ENCODE data around the gene GCFC2.
A peak's percentile ranks its signal among the peaks of the same experiment; 100 is the strongest.
"Not testable (repeated sequence)": the region's sequence is repeated elsewhere in the genome, so short reads cannot be mapped to it uniquely, and the experiment has no call there.

The GCFC2 gene

DNA sequence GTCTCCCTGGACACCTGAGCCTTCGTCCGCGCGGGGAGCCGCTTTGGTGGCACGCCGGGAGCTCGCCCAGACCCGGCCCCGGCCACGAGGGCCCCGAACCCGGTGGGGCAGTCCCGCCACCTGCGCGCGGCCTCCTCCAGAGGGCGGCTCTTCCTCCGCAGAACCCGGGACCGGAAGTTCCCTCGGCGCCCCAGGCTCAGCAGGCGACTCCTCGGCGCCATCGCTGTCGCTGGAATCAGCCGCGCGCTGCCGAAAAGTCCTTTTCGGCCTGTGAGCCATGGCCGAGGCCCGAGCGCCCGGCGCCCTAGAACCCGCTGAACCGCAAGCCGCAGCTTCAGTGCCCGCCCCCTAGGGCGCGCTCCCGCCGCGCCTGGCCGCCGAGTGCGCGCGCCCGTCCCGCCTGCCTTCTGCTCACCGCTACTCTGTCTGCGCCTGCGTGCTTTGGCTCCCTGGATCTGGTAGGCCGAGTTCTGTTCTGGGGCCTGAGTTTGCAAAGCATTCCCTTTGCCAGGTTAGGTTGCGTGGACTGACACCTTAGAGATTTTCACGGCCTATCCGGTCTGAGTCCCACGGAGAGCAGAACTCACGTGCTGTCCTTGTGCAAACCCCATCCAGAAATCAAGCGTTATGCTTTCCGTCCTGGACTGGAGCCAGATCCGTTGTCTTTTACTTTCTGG, at the start of gene GCFC2:
GCFC2 (minus strand) TSS at position 339 of the 677 bp plus-strand sequence; CDS start at position 279, 60 bp downstream.
- DNase-seq (ENCODE audit: extremely low read depth in 1 of 2, low read depth in 1 of 2) = peak; percentile 76 to 77

DNA sequence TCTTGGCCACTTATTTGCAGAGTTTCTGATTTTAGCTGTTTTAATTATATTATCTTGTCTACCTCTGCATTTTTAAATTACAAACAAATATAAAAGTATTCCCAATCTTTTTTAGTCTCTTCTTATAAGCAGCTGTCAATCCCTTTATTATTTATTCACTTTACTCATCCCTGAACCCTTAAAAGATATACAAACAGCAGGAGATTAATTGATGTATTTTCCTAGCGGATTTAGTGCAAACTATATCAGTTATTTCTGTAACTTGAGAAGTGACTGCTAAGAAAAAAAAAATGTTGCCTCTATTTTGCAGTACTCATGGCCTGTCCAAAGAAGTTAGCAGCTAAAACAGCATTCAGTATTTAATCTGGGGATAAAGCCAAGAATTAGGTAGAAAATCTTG, 42.1 kb upstream of the GCFC2 start:
- DNase-seq (ENCODE audit: extremely low read depth in 1 of 2, low read depth in 1 of 2) = no peak

DNA sequence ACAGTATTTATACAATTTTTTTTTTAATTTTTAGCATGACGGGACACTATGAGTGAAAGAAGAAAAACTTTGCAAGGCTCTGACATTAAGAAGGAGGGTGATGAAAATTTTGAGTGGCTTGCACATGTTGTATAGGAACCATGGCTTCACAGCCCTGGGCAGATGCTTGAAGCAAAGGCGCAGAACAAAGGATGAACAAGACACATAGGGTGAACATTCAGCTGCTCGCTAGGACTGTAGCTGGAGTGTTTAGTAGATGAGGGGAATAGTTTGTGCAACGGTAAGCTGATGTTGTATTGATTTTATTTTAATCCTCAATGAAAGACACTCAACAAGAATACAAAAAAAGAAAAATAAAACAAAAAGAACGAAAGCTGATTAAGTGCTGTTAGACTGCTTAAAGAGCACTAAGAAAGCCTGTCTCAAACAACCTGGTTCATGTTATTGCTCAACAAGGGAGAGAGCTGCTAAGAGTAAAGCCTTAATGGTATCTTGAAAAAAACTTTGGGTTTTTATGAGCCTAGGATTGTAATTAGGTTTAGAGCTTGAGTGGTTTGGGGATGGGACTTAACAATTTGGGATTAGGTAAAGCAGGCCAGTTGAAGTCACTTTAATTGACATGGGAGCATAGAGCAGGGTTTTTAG, 41.2 kb upstream of the GCFC2 start:
- DNase-seq (ENCODE audit: extremely low read depth in 1 of 2, low read depth in 1 of 2) = no peak

DNA sequence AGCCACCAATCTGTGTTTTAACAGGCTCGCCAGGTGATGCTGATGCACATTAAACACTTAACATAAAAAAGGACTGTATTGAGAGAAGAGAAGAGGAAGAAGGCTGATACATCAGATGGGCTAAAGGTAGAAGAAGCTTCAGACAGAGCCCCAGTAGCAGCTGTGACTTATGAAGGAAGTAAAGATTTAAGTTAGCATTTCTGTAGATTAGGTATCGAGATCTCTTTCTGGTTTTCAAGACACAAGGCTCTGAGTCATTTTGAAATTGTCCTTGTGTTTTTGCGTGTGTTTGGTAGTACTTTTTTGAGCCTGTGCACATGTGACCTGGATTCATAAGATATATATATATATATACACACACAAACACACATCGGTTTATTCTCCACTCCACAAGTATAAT, 40.6 kb upstream of the GCFC2 start:
- DNase-seq (ENCODE audit: extremely low read depth in 1 of 2, low read depth in 1 of 2) = no peak

DNA sequence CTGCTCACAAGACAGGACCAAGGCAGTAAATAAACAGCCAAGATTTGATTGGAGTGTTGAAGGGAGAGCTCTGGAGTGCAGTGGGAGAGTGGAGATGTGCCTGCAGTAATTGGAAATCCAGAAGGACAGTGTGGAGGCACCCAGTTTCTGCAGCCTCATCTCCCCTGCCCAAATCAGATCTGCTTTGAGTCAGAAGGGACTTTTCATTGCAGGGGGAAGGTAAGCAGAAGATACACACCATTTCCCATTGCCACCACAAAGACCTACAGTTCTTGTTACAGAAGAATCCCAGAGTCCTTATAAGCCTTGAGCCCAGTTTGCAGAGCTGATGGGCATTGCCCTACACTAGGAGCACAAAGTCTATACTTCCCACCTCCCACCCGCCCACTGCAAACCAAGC, 27.2 kb upstream of the GCFC2 start:
- no peak for DNase-seq (ENCODE audit: extremely low read depth in 1 of 2, low read depth in 1 of 2)

DNA sequence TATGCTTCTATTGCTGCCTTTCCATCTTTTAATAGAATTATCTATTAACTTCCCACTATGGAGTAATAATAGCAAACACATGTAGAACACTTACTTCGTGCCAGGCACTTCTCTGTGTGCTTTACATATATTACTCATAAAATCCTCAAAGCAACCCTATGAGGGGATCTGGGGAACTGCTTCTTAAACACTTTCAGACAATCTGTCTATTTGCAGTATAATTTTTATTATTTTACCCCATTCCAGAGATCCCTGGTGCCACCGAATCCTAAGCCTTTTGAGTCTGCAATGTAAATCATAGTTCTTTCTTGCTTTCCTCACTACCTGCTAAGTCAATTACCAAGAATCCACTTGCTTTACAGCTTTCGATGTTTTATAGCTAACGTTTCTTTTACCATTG, 25.6 kb upstream of the GCFC2 start:
- DNase-seq (ENCODE audit: extremely low read depth in 1 of 2, low read depth in 1 of 2) = no peak

DNA sequence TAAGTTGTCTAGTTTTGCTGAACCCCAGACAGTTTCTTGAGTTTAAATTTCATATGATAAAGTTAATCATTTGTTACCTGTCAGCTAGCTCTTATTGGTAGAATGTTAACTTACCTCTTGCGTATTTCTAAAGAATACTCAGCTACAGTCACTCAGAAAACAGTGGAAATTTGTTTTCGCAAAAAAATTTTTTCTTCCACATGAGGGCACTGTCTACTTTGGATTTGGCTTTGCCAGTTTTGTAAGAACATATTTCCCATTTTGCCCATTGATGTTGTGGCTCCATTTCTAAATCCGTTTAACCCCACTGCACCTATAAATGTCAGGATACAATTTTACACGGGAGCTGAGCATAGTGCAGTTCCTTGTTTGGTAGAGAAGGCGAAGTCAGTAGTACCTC, 19.1 kb upstream of the GCFC2 start:
- no peak for DNase-seq (ENCODE audit: extremely low read depth in 1 of 2, low read depth in 1 of 2)

DNA sequence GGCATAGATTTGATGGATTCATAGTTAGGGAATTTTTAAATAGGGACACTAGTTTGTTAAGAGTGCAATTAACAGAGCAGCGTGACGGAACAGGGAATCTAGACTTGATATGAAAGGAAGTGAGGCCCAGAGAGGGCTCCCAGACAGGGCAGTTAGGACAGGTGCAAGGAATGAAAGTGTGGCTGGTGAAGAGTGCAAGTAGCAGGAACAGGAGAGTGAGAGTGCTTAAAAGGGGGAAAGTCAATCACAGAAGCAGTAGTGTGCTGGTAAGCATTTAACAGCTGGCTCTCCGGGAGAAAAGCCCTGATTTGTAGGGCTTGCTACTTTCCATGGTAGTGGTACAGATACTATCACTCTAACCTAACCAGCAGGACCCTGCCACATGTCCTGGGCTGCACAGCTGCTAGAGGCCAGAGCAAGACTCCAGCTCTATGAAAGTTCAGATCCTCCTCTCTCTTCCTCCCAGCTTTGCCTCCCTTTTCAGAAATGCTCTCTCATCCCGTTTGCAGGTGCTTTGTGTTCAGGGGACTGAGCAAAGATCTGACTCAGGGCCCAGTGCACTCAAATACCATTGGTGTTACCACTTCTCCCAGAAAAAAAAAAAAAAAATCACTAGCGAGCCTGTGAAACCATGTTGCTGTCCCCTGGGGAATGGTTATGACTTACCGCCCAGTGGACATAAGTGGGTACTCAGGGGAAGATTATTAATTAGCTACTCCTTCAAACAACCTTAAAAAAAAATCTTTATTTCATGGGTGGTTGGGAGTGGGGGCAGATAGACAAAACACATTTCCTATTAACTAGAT, 18.1 kb upstream of the GCFC2 start:
- no peak for DNase-seq (ENCODE audit: extremely low read depth in 1 of 2, low read depth in 1 of 2)

DNA sequence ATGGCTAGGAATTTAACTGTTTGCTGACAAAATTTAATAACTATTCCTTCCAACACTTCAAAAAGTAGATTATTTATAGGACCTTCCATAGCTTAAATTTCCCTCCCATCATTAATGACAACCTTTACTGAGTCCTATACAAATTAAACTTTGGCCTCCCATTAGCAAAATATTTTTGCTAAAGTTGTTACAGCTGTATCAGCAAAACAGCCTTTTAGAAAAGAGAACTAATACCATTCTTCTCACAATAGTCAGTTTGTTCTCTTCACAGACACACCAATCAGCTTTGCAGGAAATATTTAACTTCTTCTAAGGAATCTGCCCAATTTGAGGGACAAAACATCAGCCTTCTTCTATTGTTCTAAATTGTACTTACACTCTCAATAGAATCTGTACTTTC, 12.0 kb upstream of the GCFC2 start:
- DNase-seq (ENCODE audit: extremely low read depth in 1 of 2, low read depth in 1 of 2) = no peak

DNA sequence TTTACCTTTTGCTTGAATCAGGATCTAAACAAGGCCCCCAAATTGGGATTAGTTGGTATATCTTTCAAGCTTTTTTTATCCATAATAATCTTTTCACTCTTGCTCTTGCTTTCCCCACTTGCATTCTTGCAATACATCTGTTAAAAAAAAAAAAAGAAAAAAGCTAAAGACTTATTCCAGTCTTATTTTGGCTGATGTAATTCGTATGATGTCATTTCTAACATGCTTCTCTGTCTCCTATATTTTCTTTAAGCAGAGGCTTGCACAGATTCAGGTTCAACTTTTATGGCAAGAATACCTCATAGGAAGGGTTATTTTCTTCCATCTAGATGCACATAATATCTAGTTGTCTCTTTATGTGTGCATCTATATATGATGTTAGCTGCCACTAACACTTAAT, 9.8 kb upstream of the GCFC2 start:
- DNase-seq (ENCODE audit: extremely low read depth in 1 of 2, low read depth in 1 of 2) = no peak

DNA sequence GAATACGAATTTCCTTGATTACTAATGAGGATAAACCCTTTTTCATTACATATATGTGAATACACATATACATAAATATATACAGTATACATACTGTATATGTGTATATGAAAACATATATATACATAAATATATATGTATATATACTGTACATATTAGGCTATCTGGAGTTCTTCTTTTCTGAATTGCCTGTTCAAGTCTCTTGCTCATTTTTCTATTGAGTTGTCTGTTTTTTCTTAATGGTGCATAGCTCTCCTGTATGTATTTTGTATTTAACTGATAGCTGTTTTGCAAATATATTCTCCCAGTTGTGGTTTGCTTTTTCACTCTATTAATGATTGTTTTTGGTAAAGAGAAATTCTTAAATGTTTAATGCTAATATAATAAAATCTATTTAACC, 8.9 kb upstream of the GCFC2 start:
- DNase-seq (ENCODE audit: extremely low read depth in 1 of 2, low read depth in 1 of 2) = no peak

DNA sequence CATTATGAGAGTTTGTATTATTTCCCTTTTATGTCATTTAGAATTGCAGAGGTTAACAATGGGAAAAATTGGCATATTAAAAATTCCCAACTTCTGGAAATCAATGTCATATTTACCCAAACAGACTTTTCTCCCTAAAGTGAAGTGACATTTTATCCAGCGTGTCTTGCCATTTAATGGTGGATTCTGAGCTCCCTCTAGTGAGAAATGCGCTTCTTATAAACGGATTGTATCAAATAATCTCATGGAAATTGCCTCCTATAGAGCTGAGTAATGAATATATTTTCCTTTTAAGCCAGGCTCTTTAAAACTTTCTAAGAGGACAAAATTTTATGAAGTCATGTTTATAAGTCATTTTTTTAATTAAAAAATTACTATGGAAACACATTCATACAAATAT, 5.7 kb upstream of the GCFC2 start:
- no peak for DNase-seq (ENCODE audit: extremely low read depth in 1 of 2, low read depth in 1 of 2)

DNA sequence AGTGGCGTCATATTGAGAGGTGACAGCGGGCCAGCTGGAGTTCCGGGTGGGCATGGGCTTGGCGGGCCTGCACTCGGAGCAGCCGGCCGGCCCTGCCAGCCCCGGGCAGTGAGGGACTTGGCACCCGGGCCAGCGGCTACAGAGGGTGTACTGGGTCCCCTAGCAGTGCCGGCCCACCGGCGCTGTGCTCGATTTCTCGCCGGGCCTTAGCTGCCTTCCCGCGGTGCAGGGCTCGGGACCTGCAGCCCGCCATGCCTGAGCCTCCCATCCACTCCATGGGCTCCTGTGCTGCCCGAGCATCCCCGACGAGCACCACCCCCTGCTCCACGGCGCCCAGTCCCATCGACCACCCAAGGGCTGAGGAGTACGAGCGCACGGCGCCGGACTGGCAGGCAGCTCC, 875 bp upstream of the GCFC2 start:
- DNase-seq (ENCODE audit: extremely low read depth in 1 of 2, low read depth in 1 of 2) = not testable (repeated sequence)

DNA sequence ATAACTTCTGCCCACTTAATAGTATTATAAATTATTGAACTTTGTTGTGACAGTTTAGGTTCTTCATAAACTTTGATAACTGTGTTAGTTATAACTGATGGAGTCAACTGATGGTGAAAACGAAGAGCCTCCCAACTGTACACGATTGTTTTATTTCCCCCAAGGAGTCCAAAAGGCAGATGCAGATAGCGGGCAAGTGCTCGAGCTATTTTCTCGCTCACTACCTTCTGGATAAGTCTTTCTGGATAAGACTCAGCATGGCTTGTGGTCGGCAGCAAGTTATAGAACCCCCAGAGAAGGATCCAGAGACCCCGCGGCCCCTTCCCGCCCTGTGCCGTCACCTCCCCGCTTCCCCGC, 517 bp downstream of the GCFC2 start:
- DNase-seq (ENCODE audit: extremely low read depth in 1 of 2, low read depth in 1 of 2) = no peak

DNA sequence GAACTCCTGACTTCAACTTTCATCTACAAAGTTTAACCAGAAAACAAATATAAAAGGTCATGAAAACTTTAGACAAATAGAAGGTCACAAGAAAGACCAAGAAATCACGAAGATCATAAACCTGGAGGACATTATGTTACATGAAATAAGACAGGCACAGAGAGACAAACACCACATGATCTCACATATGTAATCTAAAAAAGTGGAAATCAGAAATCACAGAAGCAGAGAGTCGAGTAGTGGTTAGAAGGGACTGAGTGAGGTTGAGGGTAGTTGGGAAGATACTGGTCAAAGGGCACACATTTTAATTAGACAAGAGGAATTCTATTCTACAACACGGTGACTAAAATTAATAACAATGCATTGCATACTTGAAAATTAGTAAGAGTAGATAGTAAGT, 1.4 kb downstream of the GCFC2 start:
- DNase-seq (ENCODE audit: extremely low read depth in 1 of 2, low read depth in 1 of 2) = no peak

DNA sequence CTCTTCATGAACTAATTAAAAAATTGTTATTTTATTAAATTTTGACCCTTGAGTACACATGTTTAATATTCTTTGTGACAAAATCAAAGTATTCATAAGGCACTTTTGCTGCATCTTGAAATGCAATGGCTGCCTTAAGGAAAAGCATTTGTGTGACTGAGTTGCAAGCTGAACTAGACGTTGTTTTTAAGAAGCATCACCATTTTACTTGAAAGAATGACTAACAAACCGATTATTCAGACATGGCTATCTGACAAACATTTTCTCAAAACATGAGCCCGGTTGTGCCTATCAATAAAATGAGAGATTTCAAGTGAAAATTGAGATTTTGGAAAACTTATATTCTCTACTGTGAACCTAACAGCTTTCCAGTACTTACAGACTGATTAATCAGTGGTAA, 2.8 kb downstream of the GCFC2 start:
- no peak for DNase-seq (ENCODE audit: extremely low read depth in 1 of 2, low read depth in 1 of 2)

DNA sequence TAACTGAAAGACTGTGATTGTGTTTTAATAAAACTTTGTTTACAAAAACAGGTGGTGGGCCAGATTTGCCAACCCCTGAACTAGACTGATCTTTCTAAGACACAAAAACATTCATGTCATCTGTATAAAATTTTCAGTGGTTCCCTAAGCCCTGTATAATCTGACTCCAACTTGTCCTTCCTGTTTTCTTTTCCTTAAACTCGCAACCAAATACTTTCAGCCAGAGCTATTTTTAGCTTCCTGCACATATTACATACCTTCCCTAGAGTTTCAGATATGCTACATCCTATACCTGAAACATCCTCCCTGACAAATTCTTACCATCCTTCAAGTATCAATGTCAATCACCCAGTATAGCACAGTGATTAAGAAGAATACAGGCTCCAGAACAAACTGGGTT, 4.8 kb downstream of the GCFC2 start:
- DNase-seq (ENCODE audit: extremely low read depth in 1 of 2, low read depth in 1 of 2) = no peak

DNA sequence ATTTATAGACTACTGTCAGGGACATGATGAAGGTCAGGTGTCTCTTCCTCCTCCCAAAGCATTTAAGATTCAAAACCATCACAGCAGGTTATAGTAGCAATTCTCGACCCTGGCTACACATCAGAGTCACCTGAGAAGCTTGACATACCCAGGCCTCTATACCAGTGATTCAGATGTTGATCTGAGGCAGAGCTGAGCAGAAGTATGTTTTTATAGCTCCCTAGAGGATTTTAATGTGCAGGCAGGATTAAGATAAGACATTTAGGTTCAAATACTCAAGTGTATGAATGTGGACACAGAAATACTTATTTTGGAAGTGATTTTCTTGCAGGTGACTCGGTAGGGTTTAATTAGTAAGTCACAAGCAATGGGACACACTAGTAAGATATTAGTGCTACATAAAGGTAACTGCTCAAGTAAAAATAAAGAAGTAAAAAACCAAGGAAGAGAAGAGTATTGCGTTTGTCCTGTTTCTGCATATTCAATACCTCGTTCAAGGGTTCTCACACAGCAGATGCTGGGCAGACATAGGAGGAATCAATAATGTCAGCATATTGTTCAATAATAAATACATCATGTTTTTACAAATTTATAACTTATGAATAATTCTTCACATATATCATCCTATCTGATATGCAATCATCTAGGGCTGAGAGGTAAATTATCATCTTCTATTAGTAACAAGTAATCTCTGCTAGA, 7.0 kb downstream of the GCFC2 start:
- no peak for DNase-seq (ENCODE audit: extremely low read depth in 1 of 2, low read depth in 1 of 2)

DNA sequence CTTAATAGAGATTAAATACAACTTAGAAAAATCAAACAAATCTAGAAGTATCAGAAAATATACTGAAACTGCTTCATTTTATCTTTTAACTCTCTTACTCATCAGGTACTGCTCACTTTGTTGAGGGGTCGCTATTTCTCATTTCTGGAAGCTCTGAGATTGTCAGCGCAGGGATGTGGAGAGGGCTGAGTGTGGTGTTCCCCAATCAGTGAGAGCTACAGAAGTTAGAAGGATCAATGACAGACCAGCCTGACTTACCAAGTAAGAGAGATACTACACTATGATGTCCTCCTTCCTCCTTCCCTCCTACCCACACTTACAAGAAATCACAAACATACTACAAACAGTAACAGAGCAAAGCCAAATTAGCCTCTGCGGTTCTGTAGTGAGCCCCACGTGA, 8.1 kb downstream of the GCFC2 start:
- DNase-seq (ENCODE audit: extremely low read depth in 1 of 2, low read depth in 1 of 2) = no peak

DNA sequence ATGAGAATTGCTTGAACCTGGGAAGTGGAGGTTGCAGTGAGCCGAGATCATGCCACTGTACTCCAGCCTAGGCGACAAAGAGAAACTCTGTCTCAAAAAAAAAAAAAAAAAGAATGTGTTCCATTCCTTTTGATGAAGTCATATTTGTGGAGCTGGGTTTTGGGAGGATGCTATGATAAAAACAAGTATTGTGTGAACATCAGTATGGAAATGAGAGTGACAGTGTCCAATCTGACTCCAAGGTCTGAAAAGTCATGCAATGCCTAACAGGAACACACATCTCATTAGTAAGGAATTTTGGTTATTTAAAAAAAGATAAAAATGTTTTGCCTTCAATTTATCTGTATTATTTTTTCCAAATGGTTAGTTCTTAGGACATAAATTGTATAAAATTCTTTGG, 11.8 kb downstream of the GCFC2 start:
- no peak for DNase-seq (ENCODE audit: extremely low read depth in 1 of 2, low read depth in 1 of 2)

DNA sequence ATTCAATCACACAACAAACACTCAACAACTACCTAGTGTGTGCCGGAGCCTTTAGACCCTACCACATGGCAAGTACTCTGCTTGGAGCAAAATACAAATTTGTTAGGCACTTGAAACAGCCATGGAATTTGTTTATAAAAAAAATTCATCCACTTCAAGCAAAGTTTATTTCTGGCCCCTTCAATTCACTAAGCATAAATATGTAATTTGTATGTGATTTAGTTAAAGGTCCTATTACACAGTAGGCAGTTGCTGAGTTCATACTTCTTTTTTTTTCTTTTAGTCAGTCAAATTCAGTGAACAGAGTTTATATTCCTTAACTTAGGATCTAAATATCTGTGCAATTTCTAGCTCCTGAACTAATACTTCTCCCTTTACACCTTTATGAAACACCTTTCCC, 22.5 kb downstream of the GCFC2 start:
- DNase-seq (ENCODE audit: extremely low read depth in 1 of 2, low read depth in 1 of 2) = no peak

DNA sequence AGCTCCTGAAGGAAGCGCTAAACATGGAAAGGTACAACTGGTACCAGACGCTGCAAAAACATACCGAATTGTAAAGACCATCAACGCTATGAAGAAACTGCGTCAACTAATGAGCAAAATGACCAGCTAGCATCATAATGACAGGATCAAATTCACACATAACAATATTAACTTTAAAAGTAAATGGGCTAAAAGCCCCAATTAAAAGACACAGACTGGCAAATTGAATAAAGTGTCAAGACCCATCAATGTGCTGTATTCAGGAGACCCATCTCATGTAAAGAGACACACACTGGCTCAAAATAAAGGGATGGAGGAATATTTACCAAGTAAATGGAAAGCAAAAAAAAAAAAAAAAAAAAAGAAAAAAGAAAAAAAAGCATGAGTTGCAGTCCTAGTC, 27.3 kb downstream of the GCFC2 start:
- DNase-seq (ENCODE audit: extremely low read depth in 1 of 2, low read depth in 1 of 2) = not testable (repeated sequence)

All from stimulated activated CD8-positive, alpha-beta memory T cell treated with anti-CD3 and anti-CD28 coated beads, Interleukin-7, amount 100 ng/mL, for 48 hours (primary cell).